Bronchial smooth muscle cell (primary cell): ENCODE measurements around the gene ADCY4. TPM values are rescaled to one million over a fixed set of nuclear protein-coding genes. Genes with fewer than 3 reads are reported as not detected.

Experiments
- total RNA-seq: library from RNA; depleted of rRNA; stranded (reverse); fragments of >200 nt; gene quantifications from 2 replicates; pipeline ENCODE4 v1.2.1, GENCODE V29; 2014

Gene ADCY4
- 1.4 and 9.3 TPM in 2 replicates for total RNA-seq

GRCh38 chr14:24334431-24335291, at the start of gene ADCY4:
TSS of gene ADCY4 (minus strand) at chr14:24335071. CDS start at chr14:24334652, 419 bp downstream.

GRCh38 chr14:24367514-24368211, 32.8 kb upstream of the ADCY4 start, which contains the start of gene NFATC4:
TSS of gene NFATC4 (plus strand) at chr14:24368184. CDS start at chr14:24368341, 157 bp downstream.

GRCh38 chr14:24339284-24340151, 4.6 kb upstream of the ADCY4 start, which contains the start of gene RIPK3:
TSS of gene RIPK3 (minus strand) at chr14:24339991. CDS start at chr14:24339826, 165 bp downstream.

GRCh38 chr14:24310646-24311604, 23.9 kb downstream of the ADCY4 start, which contains the start of gene LTB4R:
TSS of gene LTB4R (plus strand) at chr14:24311502. CDS start at chr14:24315652, 4,150 bp downstream.

GRCh38 chr14:24309538-24310264, 25.2 kb downstream of the ADCY4 start, which contains the start of gene LTB4R2:
TSS of gene LTB4R2 (plus strand) at chr14:24310140. CDS start at chr14:24310665, 525 bp downstream.

GRCh38 chr14:24307575-24308341, 27.1 kb downstream of the ADCY4 start, which contains the start of gene CIDEB:
TSS of gene CIDEB (minus strand) at chr14:24307977. CDS start at chr14:24307858, 119 bp downstream.

GRCh38 chr14:24299255-24300191, 35.3 kb downstream of the ADCY4 start, which contains the start of the genes DHRS1 and NOP9:
TSS of gene DHRS1 (minus strand) at chr14:24299780. CDS start at chr14:24299106, 674 bp downstream.
TSS of gene NOP9 (plus strand) at chr14:24299850. CDS start at chr14:24299955, 105 bp downstream.

GRCh38 chr14:24271134-24271833, 63.6 kb downstream of the ADCY4 start, which contains the start of gene RABGGTA:
TSS of gene RABGGTA (minus strand) at chr14:24271597. CDS start at chr14:24271115, 482 bp downstream.

Other genes starting within 250 kb of the ADCY4 start
- gene PCK2, start 240.8 kb downstream of the ADCY4 start, total RNA-seq = 14.5 and 17.0 TPM in 2 replicates
- gene DCAF11, start 220.3 kb downstream of the ADCY4 start, total RNA-seq = 58.0 and 74.9 TPM in 2 replicates
- gene NRL, start 220.1 kb downstream of the ADCY4 start, total RNA-seq = 0.95 and 1.0 TPM in 2 replicates
- 0.16 TPM in 1 of 2 replicates, not detected in the other for gene FITM1, start 204.4 kb downstream of the ADCY4 start, total RNA-seq
- gene PSME1, start 198.9 kb downstream of the ADCY4 start, total RNA-seq = 93.1 and 102 TPM in 2 replicates
- gene EMC9, start 193.5 kb downstream of the ADCY4 start, total RNA-seq = 11.9 and 13.9 TPM in 2 replicates
- 60.0 and 106 TPM in 2 replicates for gene PSME2, start 188.5 kb downstream of the ADCY4 start, total RNA-seq
- gene RNF31, start 187.6 kb downstream of the ADCY4 start, total RNA-seq = 22.2 and 25.8 TPM in 2 replicates
- 101 and 116 TPM in 2 replicates for gene IRF9, start 173.8 kb downstream of the ADCY4 start, total RNA-seq
- 0.77 and 1.4 TPM in 2 replicates for gene REC8, start 163.0 kb downstream of the ADCY4 start, total RNA-seq
- gene IPO4, start 146.3 kb downstream of the ADCY4 start, total RNA-seq = 24.0 and 24.3 TPM in 2 replicates
- gene TM9SF1, start 139.6 kb downstream of the ADCY4 start, total RNA-seq = 50.9 and 54.5 TPM in 2 replicates
- 0.16 TPM in 1 of 2 replicates, not detected in the other for gene TSSK4, start 129.4 kb downstream of the ADCY4 start, total RNA-seq
- 18.6 and 23.8 TPM in 2 replicates for gene CHMP4A, start 121.6 kb downstream of the ADCY4 start, total RNA-seq
- 15.3 and 17.8 TPM in 2 replicates for gene MDP1, start 119.0 kb downstream of the ADCY4 start, total RNA-seq
- gene NEDD8, start 102.7 kb downstream of the ADCY4 start, total RNA-seq = 277 and 335 TPM in 2 replicates
- 118 and 120 TPM in 2 replicates for gene GMPR2, start 102.1 kb downstream of the ADCY4 start, total RNA-seq
- 36.6 and 48.1 TPM in 2 replicates for gene TINF2, start 92.4 kb downstream of the ADCY4 start, total RNA-seq
- 0.16 and 0.86 TPM in 2 replicates for gene TGM1, start 71.9 kb downstream of the ADCY4 start, total RNA-seq
- 16.9 and 18.7 TPM in 2 replicates for gene RABGGTA, start 63.5 kb downstream of the ADCY4 start, total RNA-seq
- gene DHRS1, start 35.3 kb downstream of the ADCY4 start, total RNA-seq = 11.2 and 14.7 TPM in 2 replicates
- 13.4 and 13.9 TPM in 2 replicates for gene NOP9, start 35.2 kb downstream of the ADCY4 start, total RNA-seq
- 1.3 and 1.4 TPM in 2 replicates for gene CIDEB, start 27.1 kb downstream of the ADCY4 start, total RNA-seq
- gene LTB4R2, start 24.9 kb downstream of the ADCY4 start, total RNA-seq = 1.9 and 2.7 TPM in 2 replicates
- 0.94 and 1.1 TPM in 2 replicates for gene LTB4R, start 23.6 kb downstream of the ADCY4 start, total RNA-seq
- gene RIPK3, start 4.9 kb upstream of the ADCY4 start, total RNA-seq = 2.5 and 6.2 TPM in 2 replicates
- 74.6 and 97.9 TPM in 2 replicates for gene NFATC4, start 33.1 kb upstream of the ADCY4 start, total RNA-seq
- gene NYNRIN, start 63.9 kb upstream of the ADCY4 start, total RNA-seq = 17.5 and 19.7 TPM in 2 replicates
- 3.5 and 4.8 TPM in 2 replicates for gene CBLN3, start 94.6 kb upstream of the ADCY4 start, total RNA-seq
- 42.2 and 44.9 TPM in 2 replicates for gene KHNYN, start 94.9 kb upstream of the ADCY4 start, total RNA-seq
- 7.5 and 10.6 TPM in 2 replicates for gene SDR39U1, start 107.7 kb upstream of the ADCY4 start, total RNA-seq
- gene CMA1, start 173.2 kb upstream of the ADCY4 start, total RNA-seq = not detected in 2 replicates
- not detected in 2 replicates for gene CTSG, start 241.2 kb upstream of the ADCY4 start, total RNA-seq